HEK293T (cell line): Measurements from ENCODE around the gene SETD4.

Experiments
- ARNT ChIP-seq: fragments of 450-650 bp; IDR thresholded peaks from 2 replicates; pipeline ENCODE4 v1.6.1; 2017; ENCODE audit warnings: mild to moderate bottlenecking
- BHLHE40 ChIP-seq: fragments of 450-650 bp; IDR thresholded peaks from 2 replicates; pipeline ENCODE4 v1.6.1; 2016; ENCODE audit warnings: mild to moderate bottlenecking, moderate library complexity, borderline replicate concordance
- ELF4 ChIP-seq: fragments of 450-650 bp; IDR thresholded peaks from 2 replicates; pipeline ENCODE4 v1.6.1; 2017; ENCODE audit warnings: antibody characterized with exemption
- FOXA1 ChIP-seq: fragments of 450-650 bp; IDR thresholded peaks from 2 replicates; pipeline ENCODE4 v1.6.1; 2016; ENCODE audit warnings: mild to moderate bottlenecking
- FOXK2 ChIP-seq: fragments of 450-650 bp; IDR thresholded peaks from 2 replicates; pipeline ENCODE4 v1.6.1; 2016; ENCODE audit warnings: mild to moderate bottlenecking
- FOXM1 ChIP-seq: fragments of 450-650 bp; IDR thresholded peaks from 2 replicates; pipeline ENCODE4 v1.6.1; 2017; ENCODE audit warnings: mild to moderate bottlenecking, borderline replicate concordance
- L3MBTL2 ChIP-seq: fragments of 450-650 bp; conservative IDR thresholded peaks from 2 replicates; pipeline ENCODE4 v1.6.1; 2016; ENCODE audit warnings: mild to moderate bottlenecking
- SP1 ChIP-seq: fragments of 450-650 bp; IDR thresholded peaks from 2 replicates; pipeline ENCODE4 v1.6.1; 2017
- SUZ12 ChIP-seq: fragments of 450-650 bp; IDR thresholded peaks from 2 replicates; pipeline ENCODE4 v1.6.1; 2016; ENCODE audit warnings: mild to moderate bottlenecking
- TARDBP ChIP-seq: fragments of 450-650 bp; IDR thresholded peaks from 2 replicates; pipeline ENCODE4 v1.6.1; 2016
- ZNF384 ChIP-seq: fragments of 450-650 bp; IDR thresholded peaks from 2 replicates; pipeline ENCODE4 v1.6.1; 2016
- TF ChIP-seq, protein P1 (sequence below): fragments of 450-650 bp; IDR thresholded peaks from 2 replicates; pipeline ENCODE4 v1.6.1; 2016

DNA sequence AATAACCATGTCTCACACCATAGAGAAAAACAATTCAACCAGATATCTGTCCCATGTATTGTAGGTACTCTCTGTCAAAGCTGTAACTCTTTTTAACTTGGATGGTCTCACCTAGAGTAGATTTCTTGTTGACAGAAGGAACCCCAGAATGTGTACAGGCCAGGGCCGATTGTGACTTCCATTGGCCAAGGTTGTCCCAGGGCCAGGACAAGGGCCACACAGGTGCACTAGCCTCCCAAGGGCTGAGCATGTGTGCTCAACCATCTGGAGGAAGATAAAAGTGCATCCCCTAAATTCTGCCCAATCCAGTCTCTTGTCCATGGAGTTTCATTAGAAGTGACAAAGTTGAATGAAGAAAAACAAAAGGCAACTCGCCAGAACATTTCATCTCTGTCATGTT lies 51.8 kb downstream of the SETD4 start:
- TF ChIP-seq TARDBP (no peak), BHLHE40 (no peak), SP1 (no peak), SUZ12 (no peak), FOXA1 (no peak), ZNF384 (no peak), FOXK2 (no peak), FOXM1 (no peak), ARNT (no peak), ELF4 (no peak), L3MBTL2 (no peak)
- TF ChIP-seq, protein P1, sequence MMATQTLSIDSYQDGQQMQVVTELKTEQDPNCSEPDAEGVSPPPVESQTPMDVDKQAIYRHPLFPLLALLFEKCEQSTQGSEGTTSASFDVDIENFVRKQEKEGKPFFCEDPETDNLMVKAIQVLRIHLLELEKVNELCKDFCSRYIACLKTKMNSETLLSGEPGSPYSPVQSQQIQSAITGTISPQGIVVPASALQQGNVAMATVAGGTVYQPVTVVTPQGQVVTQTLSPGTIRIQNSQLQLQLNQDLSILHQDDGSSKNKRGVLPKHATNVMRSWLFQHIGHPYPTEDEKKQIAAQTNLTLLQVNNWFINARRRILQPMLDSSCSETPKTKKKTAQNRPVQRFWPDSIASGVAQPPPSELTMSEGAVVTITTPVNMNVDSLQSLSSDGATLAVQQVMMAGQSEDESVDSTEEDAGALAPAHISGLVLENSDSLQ: no peak
